Prostate gland (tissue), 2 donors: ENCODE data around the gene ALKAL2. TPM values are rescaled to one million over a fixed set of nuclear protein-coding genes. Genes with fewer than 3 reads are reported as not detected.

Experiments
- DNase-seq: peaks from one replicate; pipeline ENCODE4 v3.0.0-alpha.2; 2019; ENCODE audit warnings: low spot score
- H3K27ac ChIP-seq, 2 donors: fragments of 200-600 bp; sonication (generic); 2 replicates each; pipeline ENCODE4 v1.5.1; 2017 to 2019
- H3K27me3 ChIP-seq: fragments of 200-600 bp; sonication (generic); replicated peaks from 2 replicates; pipeline ENCODE4 v1.5.1; 2019; ENCODE audit not compliant: insufficient read depth
- H3K36me3 ChIP-seq, 2 donors: fragments of 200-600 bp; sonication (generic); 1 replicate in 1 of 2; 2 replicates in 1 of 2; pipeline versions ENCODE4 v1.5.1 to v1.8.1; 2017 to 2019
- H3K4me1 ChIP-seq: fragments of 200-600 bp; sonication (generic); replicated peaks from 2 replicates; pipeline ENCODE4 v1.5.1; 2019
- H3K4me3 ChIP-seq, 2 donors: fragments of 200-600 bp; sonication (generic); 2 replicates each; pipeline ENCODE4 v1.5.1; 2017 to 2019
- H3K9me3 ChIP-seq: fragments of 200-600 bp; sonication (generic); 2 replicates; pipeline ENCODE4 v1.5.1; 2017
- CTCF ChIP-seq, 4 experiments: fragments of 200-600 bp in 2 of 4; fragments of 450-650 bp in 2 of 4; sonication (generic) in 2 of 4; IDR thresholded peaks; 1 replicate in 3 of 4; 2 replicates in 1 of 4; pipeline ENCODE4 v1.5.1; 2016 to 2019; ENCODE audit warnings: antibody characterized with exemption in 4 of 4, mild to moderate bottlenecking in 2 of 4, moderate library complexity in 2 of 4
- POLR2A ChIP-seq: fragments of 450-650 bp; IDR thresholded peaks from one replicate; pipeline ENCODE4 v1.6.1; 2016; ENCODE audit warnings: antibody characterized with exemption, mild to moderate bottlenecking
- POLR2AphosphoS5 ChIP-seq: sonication (generic); formaldehyde crosslinking; IDR thresholded peaks from one replicate; pipeline ENCODE4 v1.6.1; 2017; ENCODE audit warnings: antibody characterized with exemption
- WGBS: methylation state at CpG from one replicate; pipeline ENCODE4 v1.1.5; 2018; 5-methylcytosine and 5-hydroxymethylcytosine counted together
- intact Hi-C: fragments of 100-400 bp; cut with DNase I; formaldehyde crosslinking; loops from one replicate; pipeline ENCODE4 v1.14.2; 2022
- total RNA-seq, 2 donors: library from RNA; depleted of rRNA; stranded (reverse); fragments of >200 nt; gene quantifications; one replicate each; pipeline ENCODE4 v1.1.0, GENCODE V29; 2016

ALKAL2 gene
- total RNA-seq, 2 donors from 2014 or later = 2.6 to 22.6 TPM

DNA sequence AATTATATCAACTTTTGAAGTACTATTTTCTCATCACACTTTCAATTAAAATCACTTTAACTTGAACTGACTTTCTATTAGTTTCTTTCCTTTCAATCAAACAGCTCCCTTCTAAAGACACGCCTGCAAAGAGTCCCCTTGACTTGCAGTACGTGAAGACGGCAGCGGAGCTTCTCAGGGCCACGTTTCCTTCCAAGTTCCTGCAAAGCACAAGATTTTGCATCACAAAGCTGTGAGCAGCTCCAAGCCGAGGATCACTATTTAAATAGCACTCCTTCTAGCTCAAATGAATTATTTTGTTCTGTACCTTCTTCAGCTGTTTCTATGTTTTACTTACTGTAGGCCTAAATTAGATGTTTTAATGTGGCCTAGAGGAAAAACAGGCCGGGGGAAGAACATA, 54.9 kb downstream of the ALKAL2 start:
- H3K27ac ChIP-seq = no peak overlapping the region
- H3K4me3 ChIP-seq = no peak overlapping the region
- intact Hi-C loops = no loop called here
- no peaks in the 10 kb centered on the region for H3K36me3 ChIP-seq
- DNase-seq = no peak
- WGBS = 87% methylated on average over 7 of the region's 7 CpGs
- TF ChIP-seq POLR2AphosphoS5 (no peak), CTCF (IDR thresholded peaks at IDR 0.05) (no peak), POLR2A (no peak)
- H3K4me1 ChIP-seq = no peaks in the 10 kb centered on the region
- H3K27me3 ChIP-seq = no peaks in the 10 kb centered on the region
- H3K9me3 ChIP-seq = no peaks in the 10 kb centered on the region

DNA sequence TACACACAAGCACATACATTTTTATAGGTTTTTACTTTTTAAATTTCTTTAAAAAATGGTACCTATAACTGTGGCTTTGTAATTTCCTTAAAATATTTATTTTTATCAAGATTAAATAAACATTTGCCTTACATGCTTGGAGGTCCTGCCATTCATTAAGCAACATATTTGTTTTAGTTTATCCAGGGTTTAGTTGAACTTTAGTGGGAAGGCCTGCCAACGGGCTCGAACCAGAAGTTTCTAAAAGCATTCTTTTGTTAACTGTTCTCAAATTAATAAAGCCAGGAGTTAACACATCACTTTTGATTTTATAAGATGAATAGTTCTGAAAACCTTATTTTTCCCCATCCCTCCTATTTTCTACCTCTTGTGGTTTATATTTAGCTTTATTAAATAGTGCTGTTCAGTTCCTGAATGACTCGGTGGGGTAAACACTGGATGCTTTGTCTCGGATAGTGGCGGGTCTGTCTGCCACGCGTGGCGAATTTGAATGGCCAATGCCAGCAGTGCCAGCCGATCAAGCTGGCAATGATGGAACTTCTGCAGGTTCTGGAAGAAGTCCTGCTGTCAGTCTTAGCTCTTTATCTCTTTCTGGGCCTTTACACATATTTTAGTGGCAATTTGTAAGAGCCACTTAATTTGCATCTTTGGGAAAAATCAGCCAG, 56.2 kb downstream of the ALKAL2 start:
- no peak overlapping the region for H3K27ac ChIP-seq
- H3K4me3 ChIP-seq = no peak overlapping the region
- intact Hi-C loops = no loop called here
- DNase-seq = no peak
- H3K9me3 ChIP-seq = no peaks in the 10 kb centered on the region
- H3K4me1 ChIP-seq = no peaks in the 10 kb centered on the region
- H3K27me3 ChIP-seq = no peaks in the 10 kb centered on the region
- H3K36me3 ChIP-seq = no peaks in the 10 kb centered on the region
- TF ChIP-seq CTCF (IDR thresholded peaks at IDR 0.05) (no peak), POLR2A (no peak), POLR2AphosphoS5 (no peak)
- WGBS = 69% methylated on average over 9 of the region's 9 CpGs

Other genes with a start within 250 kb of the ALKAL2 start
- gene FAM110C, start 241.6 kb downstream of the ALKAL2 start, total RNA-seq = 10 to 100 TPM in 1 of 2 donors, 1 to 10 TPM in 1; 7.3 to 17.7 TPM
- gene SH3YL1, start 24.1 kb downstream of the ALKAL2 start, total RNA-seq = 100 to 1,000 TPM in 1 of 2 donors, 10 to 100 TPM in 1; 72.4 to 117 TPM
- gene ACP1, start 23.1 kb downstream of the ALKAL2 start, total RNA-seq = 100 to 1,000 TPM in 1 of 2 donors, 10 to 100 TPM in 1; 96.9 to 116 TPM